ENCODE measurements around the gene KIRREL3. TPM values are rescaled to one million over a fixed set of nuclear protein-coding genes. Genes with fewer than 3 reads are reported as not detected.

The KIRREL3 gene
- total and polyA plus RNA-seq, 2 donors (not counting 3 experiments of a cell fraction or from before 2014, with no cell fraction given), result not detected

- dilution Hi-C loops (cut with MboI; ENCODE audit: extremely low pct_ligation_motif_present, low sequenced_read_pairs), result no loop called here
- Histone ChIP-seq H3K9me1 (replicated peaks; ENCODE audit: control insufficient read depth, extremely low read depth, insufficient read depth, low read length) (no peaks in the 10 kb centered on the region), H3K79me2 (ENCODE audit: control insufficient read depth, insufficient read depth, low read length) (no peaks in the 10 kb centered on the region), H3K4me3 (replicated peaks in 1 of 3; ENCODE audit: insufficient read depth in 1 of 3, low read depth in 1 of 3, low read length in 3 of 3) (no peak overlapping the region), H3K36me3 (ENCODE audit: control insufficient read depth in 2 of 2, extremely low read depth in 1 of 2, insufficient read depth in 2 of 2, low read length in 2 of 2) (peaks cover 0 to 5% of the 10 kb centered on the region in 2 experiments), H4K20me1 (replicated peaks; ENCODE audit: control insufficient read depth, extremely low read depth, insufficient read depth, low read length) (no peaks in the 10 kb centered on the region), H3K27ac (ENCODE audit: insufficient read depth, low read depth, low read length) (no peak overlapping the region), H3K4me1 (ENCODE audit: control insufficient read depth, extremely low read depth, insufficient read depth, low read length) (no peaks in the 10 kb centered on the region), H3K4me2 (ENCODE audit: insufficient read depth, low read length) (no peak overlapping the region), H3K27me3 (ENCODE audit: control insufficient read depth in 2 of 2, insufficient read depth in 2 of 2, low read length in 2 of 2) (no peaks in the 10 kb centered on the region), H3K9ac (replicated peaks; ENCODE audit: extremely low read depth, insufficient read depth, low read length) (no peak overlapping the region), H3K9me3 (replicated peaks; ENCODE audit: control insufficient read depth, insufficient read depth, low read length) (no peaks in the 10 kb centered on the region), H2AFZ (ENCODE audit: low read depth, low read length) (no peak overlapping the region)
- POLR2A ChIA-PET, result no interaction called here
- DNase-seq (ENCODE audit: low read depth, low spot score), result no peak
- TF ChIP-seq MYC (IDR thresholded peaks at IDR 0.05; ENCODE audit: low read depth, low read length), result no peak
- TF ChIP-seq EZH2 (IDR thresholded peaks at IDR 0.05; ENCODE audit: borderline replicate concordance, low read depth, low read length, severe bottlenecking), result no peak
- no peak for TF ChIP-seq FOS (IDR thresholded peaks at IDR 0.05; ENCODE audit: borderline replicate concordance, insufficient read depth, low read length)
- TF ChIP-seq JUN (IDR thresholded peaks at IDR 0.05; ENCODE audit: borderline replicate concordance, insufficient read depth, insufficient read length, low read depth), result no peak
- TF ChIP-seq CTCF (IDR thresholded peaks at IDR 0.05; ENCODE audit: extremely low read depth in 1 of 2, insufficient read depth in 1 of 2, low read depth in 1 of 2, low read length in 2 of 2), result no peak
- TF ChIP-seq MAX (IDR thresholded peaks at IDR 0.05; ENCODE audit: insufficient read depth, insufficient read length), result no peak
- TF ChIP-seq POLR2AphosphoS5 (IDR thresholded peaks at IDR 0.05; ENCODE audit: insufficient read depth, low read depth, low read length), result no peak
- no peak for TF ChIP-seq GATA2 (IDR thresholded peaks at IDR 0.05; ENCODE audit: insufficient read depth, insufficient read length, low read depth, low read length)
- no peak for TF ChIP-seq POLR2A (IDR thresholded peaks at IDR 0.05; ENCODE audit: low read depth, low read length)
- intact Hi-C loops (cut with micrococcal nuclease), result no loop called here
- no TSS peak for BruUV-seq (replicated peaks)
- FAIRE-seq, result no peak
- CTCF ChIA-PET, result interaction anchor here (0.9 kb wide), 1 partner anchor 99 kb away, joined by 3 read pairs; no protein-coding TSS in a partner anchor
Observed at GRCh38 chr11:126409620-126409985, 591.0 kb downstream of the KIRREL3 start.

Measured in endothelial cell of umbilical vein (primary cell).